Testis (tissue), 3 donors: ENCODE data around the gene AGAP1. TPM values are rescaled to one million over a fixed set of nuclear protein-coding genes. Genes with fewer than 3 reads are reported as not detected.

Experiments used
- DNase-seq: peaks from one replicate; pipeline ENCODE4 v3.0.0-alpha.2; 2019
- H3K27ac ChIP-seq, 2 donors: fragments of 200-600 bp; sonication (generic); one replicate each; pipeline ENCODE4 v1.5.1; 2019
- H3K27me3 ChIP-seq: fragments of 200-600 bp; sonication (generic); one replicate; pipeline ENCODE4 v1.5.1; 2019
- H3K36me3 ChIP-seq: fragments of 200-600 bp; sonication (generic); one replicate; pipeline ENCODE4 v1.5.1; 2017; ENCODE audit warnings: low read depth; ENCODE audit errors: missing control alignments
- H3K4me1 ChIP-seq: fragments of 200-600 bp; sonication (generic); one replicate; pipeline ENCODE4 v1.5.1; 2019
- H3K4me3 ChIP-seq, 2 donors: fragments of 200-600 bp; sonication (generic); one replicate each; pipeline ENCODE4 v1.5.1; 2017 to 2019
- H3K9me3 ChIP-seq: fragments of 200-600 bp; sonication (generic); one replicate; pipeline ENCODE4 v1.5.1; 2017
- POLR2A ChIP-seq: fragments of 450-650 bp; IDR thresholded peaks from one replicate; pipeline ENCODE4 v1.6.1; 2017; ENCODE audit warnings: antibody characterized with exemption, mild to moderate bottlenecking, moderate library complexity
- WGBS, 2 donors: methylation state at CpG; one replicate each; pipeline ENCODE4 v1.1.5; 2018; 5-methylcytosine and 5-hydroxymethylcytosine counted together
- intact Hi-C: fragments of 100-400 bp; cut with DNase I; formaldehyde crosslinking; loops from one replicate; pipeline ENCODE4 v1.15.1; 2023; ENCODE audit warnings: low total_unique reads
- polyA plus RNA-seq: library from polyadenylated mRNA; stranded (reverse); fragments of 350-450 nt; fragmentation: Illumina TruSeq; extraction: RNeasy Lipid Tissue Mini Kit (QIAGEN cat#74804); gene quantifications from one replicate; pipeline ENCODE4 v1.2.3, GENCODE V29; 2014; ENCODE audit warnings: low read depth, low replicate concordance; ENCODE audit not compliant: insufficient read depth
- total RNA-seq, 2 donors: library from RNA; depleted of rRNA; stranded (reverse); fragments of >200 nt; gene quantifications; one replicate each; pipeline ENCODE4 v1.2.3, GENCODE V29; 2016
- TF ChIP-seq, protein P1 (sequence below), 3 experiments: fragments of 450-650 bp in 2 of 3; fragments of 200-600 bp in 1 of 3; sonication (generic) in 1 of 3; IDR thresholded peaks; one replicate each; pipeline ENCODE4 v1.5.1; 2016 to 2019; ENCODE audit warnings: antibody characterized with exemption in 3 of 3, mild to moderate bottlenecking in 2 of 3, moderate library complexity in 1 of 3

The AGAP1 gene
- total and polyA plus RNA-seq, 3 donors from 2014 or later = 21.4 to 45.5 (median 40.7) TPM

- intact Hi-C loops = no loop called here
- TF ChIP-seq, protein P1, sequence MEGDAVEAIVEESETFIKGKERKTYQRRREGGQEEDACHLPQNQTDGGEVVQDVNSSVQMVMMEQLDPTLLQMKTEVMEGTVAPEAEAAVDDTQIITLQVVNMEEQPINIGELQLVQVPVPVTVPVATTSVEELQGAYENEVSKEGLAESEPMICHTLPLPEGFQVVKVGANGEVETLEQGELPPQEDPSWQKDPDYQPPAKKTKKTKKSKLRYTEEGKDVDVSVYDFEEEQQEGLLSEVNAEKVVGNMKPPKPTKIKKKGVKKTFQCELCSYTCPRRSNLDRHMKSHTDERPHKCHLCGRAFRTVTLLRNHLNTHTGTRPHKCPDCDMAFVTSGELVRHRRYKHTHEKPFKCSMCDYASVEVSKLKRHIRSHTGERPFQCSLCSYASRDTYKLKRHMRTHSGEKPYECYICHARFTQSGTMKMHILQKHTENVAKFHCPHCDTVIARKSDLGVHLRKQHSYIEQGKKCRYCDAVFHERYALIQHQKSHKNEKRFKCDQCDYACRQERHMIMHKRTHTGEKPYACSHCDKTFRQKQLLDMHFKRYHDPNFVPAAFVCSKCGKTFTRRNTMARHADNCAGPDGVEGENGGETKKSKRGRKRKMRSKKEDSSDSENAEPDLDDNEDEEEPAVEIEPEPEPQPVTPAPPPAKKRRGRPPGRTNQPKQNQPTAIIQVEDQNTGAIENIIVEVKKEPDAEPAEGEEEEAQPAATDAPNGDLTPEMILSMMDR (IDR thresholded peaks at IDR 0.05) = no peak
- no peak for TF ChIP-seq POLR2A
- H3K4me3 ChIP-seq = no peak overlapping the region
- H3K36me3 ChIP-seq = no peaks in the 10 kb centered on the region
- H3K27ac ChIP-seq = no peak overlapping the region
- H3K9me3 ChIP-seq = no peaks in the 10 kb centered on the region
- no peak for DNase-seq
- peaks cover 3% of the 10 kb centered on the region for H3K4me1 ChIP-seq
- no peaks in the 10 kb centered on the region for H3K27me3 ChIP-seq
- WGBS, 2 donors = 87% methylated on average over 18 of the region's 18 CpGs; no CpG with 5 or more reads in 1 of the 2 donors
Measured at GRCh38 chr2:235523486-235524150, 29.8 kb downstream of the AGAP1 start.

DNA sequence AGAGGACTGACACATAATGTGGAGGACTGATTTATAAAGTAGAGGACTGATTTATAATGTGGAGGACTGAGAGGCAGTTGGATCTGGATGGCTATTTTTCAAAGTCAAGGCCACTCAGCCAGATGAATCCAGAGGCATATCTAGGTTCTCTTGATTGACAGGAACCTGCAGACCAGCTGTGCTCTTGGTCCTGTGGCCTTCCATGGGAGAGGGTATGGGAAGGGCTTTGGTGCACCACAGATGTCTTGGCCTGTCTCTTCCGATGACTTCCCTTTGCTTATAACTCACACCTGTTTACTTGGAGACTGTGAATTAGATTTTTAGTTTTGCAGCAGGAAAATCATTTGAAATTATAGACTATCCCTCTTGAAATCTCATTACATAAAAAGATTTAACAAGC is 32.3 kb downstream of the AGAP1 start:
- Histone ChIP-seq H3K9me3 (no peaks in the 10 kb centered on the region), H3K27ac (no peak overlapping the region), H3K4me1 (peaks cover 3% of the 10 kb centered on the region), H3K27me3 (no peaks in the 10 kb centered on the region), H3K36me3 (no peaks in the 10 kb centered on the region), H3K4me3 (no peak overlapping the region)
- 84 to 87% methylated on average over 1 of the region's 1 CpG for WGBS, 2 donors
- no peak for DNase-seq
- intact Hi-C loops = no loop called here
- TF ChIP-seq, protein P1 (IDR thresholded peaks at IDR 0.05) = no peak
- no peak for TF ChIP-seq POLR2A

GRCh38 chr2:235527806-235528469 is 34.1 kb downstream of the AGAP1 start:
- no peak overlapping the region for H3K4me3 ChIP-seq
- WGBS, 2 donors = 62 to 85% methylated on average over 7 of the region's 7 CpGs
- H3K9me3 ChIP-seq = no peaks in the 10 kb centered on the region
- H3K36me3 ChIP-seq = no peaks in the 10 kb centered on the region
- H3K4me1 ChIP-seq = peaks cover 3% of the 10 kb centered on the region
- H3K27ac ChIP-seq = no peak overlapping the region
- H3K27me3 ChIP-seq = no peaks in the 10 kb centered on the region
- no peak for DNase-seq
- intact Hi-C loops = no loop called here
- no peak for TF ChIP-seq POLR2A
- TF ChIP-seq, protein P1 (IDR thresholded peaks at IDR 0.05) = no peak

DNA sequence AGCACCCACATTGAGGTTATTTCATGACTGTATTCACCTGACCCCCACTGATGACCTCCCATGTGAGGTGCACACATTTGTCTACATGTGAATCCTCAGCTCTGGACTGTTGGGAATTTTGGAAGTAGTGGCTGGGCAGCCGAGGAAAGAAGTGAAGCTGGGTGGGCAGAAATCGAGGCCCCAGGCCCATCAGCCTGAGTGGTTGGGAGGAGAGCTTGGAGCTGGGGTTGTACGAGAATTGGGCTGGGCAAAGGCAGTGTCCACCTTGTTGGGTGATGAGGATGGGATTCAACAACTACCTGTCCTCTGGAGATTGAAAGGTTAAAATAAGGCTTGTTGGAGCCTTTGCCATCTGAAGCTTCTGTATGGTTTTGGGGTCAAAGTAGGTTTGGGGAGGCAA is 35.8 kb downstream of the AGAP1 start:
- 92 to 94% methylated on average over 3 of the region's 3 CpGs for WGBS, 2 donors
- H3K4me3 ChIP-seq = no peak overlapping the region
- DNase-seq = no peak

More for the DNA sequence above, 35.8 kb downstream of the AGAP1 start:
- intact Hi-C loops = no loop called here
- H3K9me3 ChIP-seq = no peaks in the 10 kb centered on the region
- H3K27me3 ChIP-seq = no peaks in the 10 kb centered on the region
- H3K4me1 ChIP-seq = peaks cover 3% of the 10 kb centered on the region
- H3K27ac ChIP-seq = no peak overlapping the region
- TF ChIP-seq, protein P1 (IDR thresholded peaks at IDR 0.05) = no peak
- TF ChIP-seq POLR2A = no peak
- no peaks in the 10 kb centered on the region for H3K36me3 ChIP-seq
